Measurements from ENCODE around the gene NACC2.

NACC2 gene

GRCh38 chr9:136128436-136128835 is 33.3 kb upstream of the NACC2 start:
- DNase-seq (ENCODE audit: low read depth), result no peak
- H3K4me3 ChIP-seq (ENCODE audit: control insufficient read depth, low read depth, low read length), result no peak overlapping the region
- no peak for TF ChIP-seq CTCF (conservative IDR thresholded peaks at IDR 0.05; ENCODE audit: control insufficient read depth, insufficient read depth, low read depth, low read length)

- H3K4me3 ChIP-seq (ENCODE audit: control insufficient read depth, low read depth, low read length), result no peak overlapping the region
- DNase-seq (ENCODE audit: low read depth), result no peak
- TF ChIP-seq CTCF (conservative IDR thresholded peaks at IDR 0.05; ENCODE audit: control insufficient read depth, insufficient read depth, low read depth, low read length), result no peak
These were observed 32.2 kb upstream of the NACC2 start for GRCh38 chr9:136127313-136127712.

GRCh38 chr9:136124976-136125692 is 30.0 kb upstream of the NACC2 start:
- no peak for DNase-seq (ENCODE audit: low read depth)
- no peak for TF ChIP-seq CTCF (conservative IDR thresholded peaks at IDR 0.05; ENCODE audit: control insufficient read depth, insufficient read depth, low read depth, low read length)
- no peak overlapping the region for H3K4me3 ChIP-seq (ENCODE audit: control insufficient read depth, low read depth, low read length)

- no peak overlapping the region for H3K4me3 ChIP-seq (ENCODE audit: control insufficient read depth, low read depth, low read length)
- TF ChIP-seq CTCF (conservative IDR thresholded peaks at IDR 0.05; ENCODE audit: control insufficient read depth, insufficient read depth, low read depth, low read length), result peak; percentile 86
- DNase-seq (ENCODE audit: low read depth), result peak; percentile 41
These were observed 27.6 kb upstream of the NACC2 start for GRCh38 chr9:136122425-136123383.

GRCh38 chr9:136121801-136122200 is 26.7 kb upstream of the NACC2 start:
- H3K4me3 ChIP-seq (ENCODE audit: control insufficient read depth, low read depth, low read length), result no peak overlapping the region
- no peak for DNase-seq (ENCODE audit: low read depth)
- no peak for TF ChIP-seq CTCF (conservative IDR thresholded peaks at IDR 0.05; ENCODE audit: control insufficient read depth, insufficient read depth, low read depth, low read length)

GRCh38 chr9:136120438-136120844 is 25.4 kb upstream of the NACC2 start:
- no peak overlapping the region for H3K4me3 ChIP-seq (ENCODE audit: control insufficient read depth, low read depth, low read length)
- TF ChIP-seq CTCF (conservative IDR thresholded peaks at IDR 0.05; ENCODE audit: control insufficient read depth, insufficient read depth, low read depth, low read length), result no peak
- DNase-seq (ENCODE audit: low read depth), result no peak

Measured in fibroblast of mammary gland (primary cell).